Measurements from ENCODE around the gene NFX1. TPM values are rescaled to one million over a fixed set of nuclear protein-coding genes. Genes with fewer than 3 reads are reported as not detected.
"Not testable (repeated sequence)": the region's sequence is repeated elsewhere in the genome, so short reads cannot be mapped to it uniquely, and the experiment has no call there.

NFX1 gene
- total RNA-seq, 4 donors from 2014 or later, result 32.1 to 49.4 (median 36.9) TPM

- peaks cover 0 to 22% (median 0%) of the 10 kb centered on the region in 4 donors for H3K36me3 ChIP-seq
- peaks cover 0 to 13% (median 1%) of the 10 kb centered on the region in 4 donors for H3K4me1 ChIP-seq
- H3K27ac ChIP-seq (replicated peaks in 1 of 4), result no peak overlapping the region
- intact Hi-C loops (cut with DNase I), result no loop called here
- no peak for TF ChIP-seq EP300 (IDR thresholded peaks at IDR 0.05)
- no peak for TF ChIP-seq POLR2AphosphoS5 (IDR thresholded peaks at IDR 0.05)
- no peak for TF ChIP-seq CTCF (IDR thresholded peaks at IDR 0.05)
- TF ChIP-seq POLR2A (IDR thresholded peaks at IDR 0.05; ENCODE audit: low read depth), result no peak
- H3K4me3 ChIP-seq, result no peak overlapping the region
- DNase-seq (ENCODE audit: extremely low spot score), result no peak
- H3K27me3 ChIP-seq, result no peaks in the 10 kb centered on the region
- WGBS, result 74% methylated on average over 11 of the region's 11 CpGs
- H3K9me3 ChIP-seq, result no peaks in the 10 kb centered on the region
Observed at GRCh38 chr9:33381231-33381791, 91.0 kb downstream of the NFX1 start.

GRCh38 chr9:33382397-33382796 is 92.1 kb downstream of the NFX1 start:
- DNase-seq (ENCODE audit: extremely low spot score); H3K27ac ChIP-seq (replicated peaks in 1 of 4); H3K4me3 ChIP-seq; H3K27me3 ChIP-seq; H3K9me3 ChIP-seq; intact Hi-C loops (cut with DNase I): not testable (repeated sequence)
- Histone ChIP-seq H3K4me1 (peaks cover 0 to 11% (median 0%) of the 10 kb centered on the region in 4 donors), H3K36me3 (peaks cover 0 to 22% (median 0%) of the 10 kb centered on the region in 4 donors)
- 83% methylated on average over 10 of the region's 10 CpGs for WGBS

GRCh38 chr9:33383396-33383795 is 93.1 kb downstream of the NFX1 start:
- H3K27ac ChIP-seq (replicated peaks in 1 of 4); H3K27me3 ChIP-seq; intact Hi-C loops (cut with DNase I); H3K4me3 ChIP-seq; DNase-seq (ENCODE audit: extremely low spot score); H3K9me3 ChIP-seq: not testable (repeated sequence)
- Histone ChIP-seq H3K36me3 (peaks cover 0 to 22% (median 0%) of the 10 kb centered on the region in 4 donors), H3K4me1 (peaks cover 0 to 15% (median 0%) of the 10 kb centered on the region in 4 donors)
- 95% methylated on average over 11 of the region's 11 CpGs for WGBS

GRCh38 chr9:33385536-33385935 is 95.2 kb downstream of the NFX1 start:
- Histone ChIP-seq H3K36me3 (peaks cover 0 to 22% (median 0%) of the 10 kb centered on the region in 4 donors), H3K4me1 (peaks cover 5 to 13% (median 6%) of the 10 kb centered on the region in 4 donors)
- DNase-seq (ENCODE audit: extremely low spot score); H3K27ac ChIP-seq (replicated peaks in 1 of 4); H3K27me3 ChIP-seq; H3K4me3 ChIP-seq; H3K9me3 ChIP-seq; intact Hi-C loops (cut with DNase I): not testable (repeated sequence)
- WGBS, result 100% methylated on average over 1 of the region's 11 CpGs

GRCh38 chr9:33385979-33386640 is 95.8 kb downstream of the NFX1 start:
- not testable (repeated sequence) for DNase-seq (ENCODE audit: extremely low spot score)
- whole genome bisulfite sequencing, result 86% methylated on average over 15 of the region's 23 CpGs

GRCh38 chr9:33386641-33386996 is 96.3 kb downstream of the NFX1 start:
- DNase-seq (ENCODE audit: extremely low spot score); H3K9me3 ChIP-seq; H3K27ac ChIP-seq (replicated peaks in 1 of 4); H3K4me3 ChIP-seq; intact Hi-C loops (cut with DNase I); H3K27me3 ChIP-seq: not testable (repeated sequence)
- Histone ChIP-seq H3K36me3 (peaks cover 0 to 22% (median 0%) of the 10 kb centered on the region in 4 donors), H3K4me1 (peaks cover 14 to 17% (median 16%) of the 10 kb centered on the region in 4 donors)
- 92% methylated on average over 2 of the region's 14 CpGs for WGBS

More at GRCh38 chr9:33385979-33386640, 95.8 kb downstream of the NFX1 start:
- Histone ChIP-seq H3K4me1 (peaks cover 11 to 15% (median 12%) of the 10 kb centered on the region in 4 donors), H3K36me3 (peaks cover 0 to 22% (median 0%) of the 10 kb centered on the region in 4 donors)
- H3K27ac ChIP-seq (replicated peaks in 1 of 4); H3K27me3 ChIP-seq; H3K9me3 ChIP-seq; intact Hi-C loops (cut with DNase I); H3K4me3 ChIP-seq: not testable (repeated sequence)

GRCh38 chr9:33386998-33387397 is 96.7 kb downstream of the NFX1 start:
- H3K27ac ChIP-seq (replicated peaks in 1 of 4); intact Hi-C loops (cut with DNase I); H3K4me3 ChIP-seq; DNase-seq (ENCODE audit: extremely low spot score); H3K27me3 ChIP-seq; H3K9me3 ChIP-seq: not testable (repeated sequence)
- peaks cover 16 to 21% (median 20%) of the 10 kb centered on the region in 4 donors for H3K4me1 ChIP-seq
- H3K36me3 ChIP-seq, result peaks cover 0 to 22% (median 0%) of the 10 kb centered on the region in 4 donors
- WGBS, result 85% methylated on average over 3 of the region's 9 CpGs

All from esophagus muscularis mucosa (tissue), 4 donors.